GM12878 (cell line): ENCODE data around the gene NPTN. TPM values are rescaled to one million over a fixed set of nuclear protein-coding genes. Genes with fewer than 3 reads are reported as not detected.

Experiments
- ATAC-seq: fragments of 200-7000 bp; cut with Tn5 transposase; 3 replicates; pipeline ENCODE4 v1.9.1; 2020; ENCODE audit warnings: mild to moderate bottlenecking, moderate library complexity
- BruUV-seq: library from RNA; stranded (reverse); fragments of 400-500 nt; replicated peaks from 2 replicates; lab custom pipeline; 2021; lab: Mats Ljungman, UMichigan
- CTCF ChIA-PET: fragments of 300-600 bp; sonication (Branson Sonifier 250); formaldehyde crosslinking; extraction: SDS; loops from one replicate; lab custom pipeline; 2021; ENCODE audit warnings: inconsistent platforms; lab: Yijun Ruan, JAX
- POLR2A ChIA-PET: fragments of 350-600 bp; formaldehyde crosslinking; extraction: SDS; loops from one replicate; lab custom pipeline; 2021; ENCODE audit warnings: inconsistent platforms; lab: Charles Lee
- RAD21 ChIA-PET: fragments of 300-600 bp; sonication (Branson Sonifier 250); formaldehyde crosslinking; loops from one replicate; lab custom pipeline; 2023; ENCODE audit warnings: antibody characterized with exemption; ENCODE audit not compliant: unreplicated experiment; lab: Charles Lee
- SMC1A ChIA-PET: fragments of 300-600 bp; sonication (Branson Sonifier 250); formaldehyde crosslinking; loops from one replicate; lab custom pipeline; 2023; ENCODE audit not compliant: unreplicated experiment, uncharacterized antibody; lab: Charles Lee
- DNase-seq: peaks from one replicate; pipeline ENCODE4 v3.0.0-alpha.2; 2011; ENCODE audit warnings: low read depth, low spot score
- FAIRE-seq: peaks from 3 replicates; lab custom pipeline; 2011; peaks lifted over from hg19 to GRCh38; lab: Jason Lieb, UNC
- H2AFZ ChIP-seq: 2 replicates; pipeline ENCODE4 v1.6.0; 2011; ENCODE audit warnings: low read depth, low read length, control low read depth; ENCODE audit not compliant: control insufficient read depth
- H3K27ac ChIP-seq: 2 replicates; pipeline ENCODE4 v1.5.1; 2011; ENCODE audit warnings: control low read depth; ENCODE audit not compliant: control insufficient read depth, insufficient read depth
- H3K27me3 ChIP-seq, 2 experiments: replicated peaks in 1 of 2; 2 replicates each; pipeline versions ENCODE4 v1.6.0 to v1.6.1; 2011; ENCODE audit warnings: low read length in 1 of 2; ENCODE audit not compliant: control insufficient read depth in 2 of 2, insufficient read depth in 2 of 2
- H3K36me3 ChIP-seq, 2 experiments: 2 replicates each; pipeline ENCODE4 v1.5.1; 2011; ENCODE audit warnings: low read length in 1 of 2; ENCODE audit not compliant: control insufficient read depth in 2 of 2, insufficient read depth in 2 of 2
- H3K4me1 ChIP-seq: 2 replicates; pipeline ENCODE4 v1.6.1; 2011; ENCODE audit warnings: mild to moderate bottlenecking, low read length, moderate library complexity, mixed read lengths; ENCODE audit not compliant: control insufficient read depth, insufficient read depth
- H3K4me2 ChIP-seq: 2 replicates; pipeline ENCODE4 v1.6.0; 2011; ENCODE audit warnings: control low read depth; ENCODE audit not compliant: control insufficient read depth, insufficient read depth
- H3K4me3 ChIP-seq: fragments of 200-600 bp; sonication (generic); 2 replicates; pipeline ENCODE4 v1.5.1; 2016
- H3K79me2 ChIP-seq: 2 replicates; pipeline ENCODE4 v1.6.0; 2011; ENCODE audit warnings: low read length; ENCODE audit not compliant: control insufficient read depth, insufficient read depth
- H3K9ac ChIP-seq: 2 replicates; pipeline ENCODE4 v1.8.0; 2011; ENCODE audit warnings: low read length, control low read depth, mixed read lengths; ENCODE audit not compliant: control insufficient read depth, insufficient read depth
- H3K9me3 ChIP-seq: replicated peaks from 3 replicates; pipeline ENCODE4 v1.5.1; 2011; ENCODE audit warnings: mild to moderate bottlenecking, low read length; ENCODE audit not compliant: control insufficient read depth, insufficient read depth
- H4K20me1 ChIP-seq: 2 replicates; pipeline ENCODE4 v1.6.0; 2011; ENCODE audit not compliant: control insufficient read depth, insufficient read depth
- CEBPB ChIP-seq, 2 experiments: fragments of 150-350 bp in 1 of 2; IDR thresholded peaks; 2 replicates each; pipeline ENCODE4 v1.6.1; 2012 to 2014; ENCODE audit warnings: low read depth in 2 of 2, low read length in 2 of 2, borderline replicate concordance in 1 of 2, inconsistent platforms in 1 of 2
- EP300 ChIP-seq, 2 experiments: fragments of 150-350 bp in 1 of 2; IDR thresholded peaks; 2 replicates each; pipeline ENCODE4 v1.6.1; 2011 to 2012; ENCODE audit warnings: low read depth in 2 of 2, low read length in 2 of 2, borderline replicate concordance in 1 of 2, improper control_type of control experiment in 1 of 2, inconsistent platforms in 1 of 2; ENCODE audit not compliant: control insufficient read depth in 1 of 2
- FOXM1 ChIP-seq: IDR thresholded peaks from 2 replicates; pipeline ENCODE4 v1.6.1; 2012; ENCODE audit warnings: low read depth, mild to moderate bottlenecking, inconsistent platforms, low read length, moderate library complexity
- HCFC1 ChIP-seq: fragments of 150-350 bp; IDR thresholded peaks from 2 replicates; pipeline ENCODE4 v1.6.1; 2014; ENCODE audit warnings: low read length
- IKZF2 ChIP-seq, 2 experiments: fragments of 450-650 bp; IDR thresholded peaks; 2 replicates each; pipeline ENCODE4 v1.6.1; 2017; ENCODE audit warnings: mild to moderate bottlenecking in 2 of 2, moderate library complexity in 2 of 2
- JUND ChIP-seq: IDR thresholded peaks from 2 replicates; pipeline ENCODE4 v1.6.1; 2012; ENCODE audit warnings: low read depth, mild to moderate bottlenecking, low read length, improper control_type of control experiment, moderate library complexity
- LARP7 ChIP-seq: fragments of 450-650 bp; IDR thresholded peaks from 2 replicates; pipeline ENCODE4 v1.6.1; 2017; ENCODE audit warnings: mild to moderate bottlenecking
- NFYA ChIP-seq: IDR thresholded peaks from 2 replicates; pipeline ENCODE4 v1.6.1; 2011; ENCODE audit warnings: low read depth, mild to moderate bottlenecking, low read length, improper control_type of control experiment, borderline replicate concordance
- NR2F1 ChIP-seq: fragments of 450-650 bp; conservative IDR thresholded peaks from 2 replicates; pipeline ENCODE4 v1.6.1; 2017; ENCODE audit warnings: mild to moderate bottlenecking
- POLR2AphosphoS2 ChIP-seq: IDR thresholded peaks from 2 replicates; pipeline ENCODE4 v1.6.1; 2011; ENCODE audit warnings: low read depth, mild to moderate bottlenecking, low read length, improper control_type of control experiment, moderate library complexity
- SREBF2 ChIP-seq: IDR thresholded peaks from 2 replicates; pipeline ENCODE4 v1.6.1; 2012; ENCODE audit warnings: mild to moderate bottlenecking, low read length
- SRF ChIP-seq, 2 experiments: IDR thresholded peaks; 2 replicates each; pipeline ENCODE4 v1.6.1; 2011; ENCODE audit warnings: low read depth in 2 of 2, low read length in 2 of 2, mild to moderate bottlenecking in 1 of 2, moderate library complexity in 1 of 2
- ZNF622 ChIP-seq: fragments of 450-650 bp; IDR thresholded peaks from 2 replicates; pipeline ENCODE4 v1.6.1; 2017; ENCODE audit warnings: mild to moderate bottlenecking, inconsistent platforms
- ZZZ3 ChIP-seq: IDR thresholded peaks from 2 replicates; pipeline ENCODE4 v1.6.1; 2011; ENCODE audit warnings: low read depth; ENCODE audit not compliant: control insufficient read depth, insufficient read length
- WGBS: methylation state at CpG from one replicate; pipeline ENCODE4 v1.1.6; 2016; ENCODE audit warnings: low lambda C conversion rate; ENCODE audit not compliant: insufficient replicate concordance, insufficient coverage; ENCODE audit errors: missing lambda C conversion rate; 5-methylcytosine and 5-hydroxymethylcytosine counted together
- in situ Hi-C: fragments of 300-500 bp; cut with MboI; formaldehyde crosslinking; loops from 9 replicates; pipeline ENCODE4 v1.14.3; 2018; ENCODE audit warnings: mixed read lengths
- intact Hi-C: fragments of 100-400 bp; cut with micrococcal nuclease; formaldehyde crosslinking; loops from one replicate; pipeline ENCODE4 v1.14.2; 2022; ENCODE audit not compliant: unreplicated experiment
- polyA plus RNA-seq, 11 experiments: library from polyadenylated mRNA; depleted of rRNA in 4 of 11; unstranded in 6 of 11; stranded (reverse) in 5 of 11; fragments of >200 nt; fragmentation: Nextera tagmentation in 4 of 11; fragmentation: Illumina TruSeq in 1 of 11; extraction: Ambion mirVana in 4 of 11; extraction: Trizol in 1 of 11; gene quantifications; 1 replicate in 1 of 11; 2 replicates in 10 of 11; pipeline versions ENCODE4 v1.2.1 to v1.2.3, GENCODE V29; 2011 to 2016; ENCODE audit warnings: inconsistent platforms in 2 of 11, missing spikeins in 2 of 11, low read depth in 1 of 11
- total RNA-seq, 4 experiments: library from RNA; depleted of rRNA in 3 of 4; stranded (reverse); fragments of >200 nt in 3 of 4; fragmentation: Illumina TruSeq in 1 of 4; extraction: Trizol in 1 of 4; gene quantifications; 2 replicates each; pipeline versions ENCODE4 v1.2.1 to v1.2.3, GENCODE V29; 2013 to 2021
- TF ChIP-seq, protein P1 (sequence below): fragments of 450-650 bp; IDR thresholded peaks from 2 replicates; pipeline ENCODE4 v1.6.1; 2017; ENCODE audit warnings: antibody characterized with exemption, mild to moderate bottlenecking, moderate library complexity
- TF ChIP-seq, protein P2 (sequence below): IDR thresholded peaks from 2 replicates; pipeline ENCODE4 v1.6.1; 2011; ENCODE audit warnings: low read depth, mild to moderate bottlenecking, low read length, moderate library complexity, borderline replicate concordance; ENCODE audit errors: extremely low read depth
- TF ChIP-seq, protein P3 (sequence below): fragments of 450-650 bp; IDR thresholded peaks from 2 replicates; pipeline ENCODE4 v1.6.1; 2017; ENCODE audit warnings: mild to moderate bottlenecking

NPTN gene
- total and polyA plus RNA-seq, 10 of the 15 experiments (the other 5 are each of a cell fraction or from before 2014, with no cell fraction given), result 17.8 to 79.1 (median 41.7) TPM

DNA sequence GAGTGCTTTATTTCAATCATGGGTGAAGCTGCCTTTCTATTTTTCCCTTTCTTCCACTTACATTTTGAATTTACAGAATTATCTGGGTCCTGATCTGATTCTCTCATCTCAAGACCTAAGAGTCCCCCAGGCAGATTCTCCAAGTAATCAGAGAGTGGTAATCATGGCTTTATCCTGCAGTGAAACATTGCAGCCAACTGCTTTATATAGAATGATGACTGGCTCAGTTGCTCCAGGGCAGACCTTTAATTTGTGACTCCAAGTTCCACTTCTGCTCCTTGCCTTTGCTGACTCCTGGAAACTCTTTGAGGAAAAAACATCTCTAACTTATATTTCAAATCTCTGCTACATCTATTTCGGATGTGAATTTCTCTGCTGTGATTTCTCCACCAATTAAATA is 25.5 kb upstream of the NPTN start:
- DNase-seq (no peak), FAIRE-seq (no peak), ATAC-seq (no peak)
- no peaks in the 10 kb centered on the region for H3K36me3 ChIP-seq
- H3K9me3 ChIP-seq, result no peaks in the 10 kb centered on the region; the same call in 2 of the 3 replicates
- intact Hi-C loops (loop anchor here (10.0 kb wide), 1 partner anchor 234 kb away; no protein-coding TSS in a partner anchor), in situ Hi-C loops (no loop called here)
- H4K20me1 ChIP-seq, result no peaks in the 10 kb centered on the region
- H3K4me3 ChIP-seq, result no peak overlapping the region
- TF ChIP-seq, protein P1, sequence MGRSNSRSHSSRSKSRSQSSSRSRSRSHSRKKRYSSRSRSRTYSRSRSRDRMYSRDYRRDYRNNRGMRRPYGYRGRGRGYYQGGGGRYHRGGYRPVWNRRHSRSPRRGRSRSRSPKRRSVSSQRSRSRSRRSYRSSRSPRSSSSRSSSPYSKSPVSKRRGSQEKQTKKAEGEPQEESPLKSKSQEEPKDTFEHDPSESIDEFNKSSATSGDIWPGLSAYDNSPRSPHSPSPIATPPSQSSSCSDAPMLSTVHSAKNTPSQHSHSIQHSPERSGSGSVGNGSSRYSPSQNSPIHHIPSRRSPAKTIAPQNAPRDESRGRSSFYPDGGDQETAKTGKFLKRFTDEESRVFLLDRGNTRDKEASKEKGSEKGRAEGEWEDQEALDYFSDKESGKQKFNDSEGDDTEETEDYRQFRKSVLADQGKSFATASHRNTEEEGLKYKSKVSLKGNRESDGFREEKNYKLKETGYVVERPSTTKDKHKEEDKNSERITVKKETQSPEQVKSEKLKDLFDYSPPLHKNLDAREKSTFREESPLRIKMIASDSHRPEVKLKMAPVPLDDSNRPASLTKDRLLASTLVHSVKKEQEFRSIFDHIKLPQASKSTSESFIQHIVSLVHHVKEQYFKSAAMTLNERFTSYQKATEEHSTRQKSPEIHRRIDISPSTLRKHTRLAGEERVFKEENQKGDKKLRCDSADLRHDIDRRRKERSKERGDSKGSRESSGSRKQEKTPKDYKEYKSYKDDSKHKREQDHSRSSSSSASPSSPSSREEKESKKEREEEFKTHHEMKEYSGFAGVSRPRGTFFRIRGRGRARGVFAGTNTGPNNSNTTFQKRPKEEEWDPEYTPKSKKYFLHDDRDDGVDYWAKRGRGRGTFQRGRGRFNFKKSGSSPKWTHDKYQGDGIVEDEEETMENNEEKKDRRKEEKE, result no peak
- TF ChIP-seq, protein P2, sequence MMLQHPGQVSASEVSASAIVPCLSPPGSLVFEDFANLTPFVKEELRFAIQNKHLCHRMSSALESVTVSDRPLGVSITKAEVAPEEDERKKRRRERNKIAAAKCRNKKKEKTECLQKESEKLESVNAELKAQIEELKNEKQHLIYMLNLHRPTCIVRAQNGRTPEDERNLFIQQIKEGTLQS, result no peak
- no peak for TF ChIP-seq JUND
- TF ChIP-seq NR2F1, result no peak
- no peak for TF ChIP-seq ZZZ3
- TF ChIP-seq LARP7, result no peak
- TF ChIP-seq SRF (IDR thresholded peaks at IDR 0.05; ENCODE audit: low read depth in 2 of 2, low read length in 2 of 2), result no peak
- no peak for TF ChIP-seq SREBF2
- no peak for TF ChIP-seq IKZF2 (IDR thresholded peaks at IDR 0.05)
- no peak for TF ChIP-seq FOXM1
- TF ChIP-seq CEBPB (IDR thresholded peaks at IDR 0.05; ENCODE audit: borderline replicate concordance in 1 of 2, low read depth in 2 of 2, low read length in 2 of 2), result no peak
- TF ChIP-seq POLR2AphosphoS2, result no peak
- TF ChIP-seq NFYA, result no peak
- no peak for TF ChIP-seq EP300 (IDR thresholded peaks at IDR 0.05; ENCODE audit: borderline replicate concordance in 1 of 2, control insufficient read depth in 1 of 2, low read depth in 2 of 2, low read length in 2 of 2)
- no peak for TF ChIP-seq ZNF622
- TF ChIP-seq HCFC1, result no peak
- TF ChIP-seq, protein P3, sequence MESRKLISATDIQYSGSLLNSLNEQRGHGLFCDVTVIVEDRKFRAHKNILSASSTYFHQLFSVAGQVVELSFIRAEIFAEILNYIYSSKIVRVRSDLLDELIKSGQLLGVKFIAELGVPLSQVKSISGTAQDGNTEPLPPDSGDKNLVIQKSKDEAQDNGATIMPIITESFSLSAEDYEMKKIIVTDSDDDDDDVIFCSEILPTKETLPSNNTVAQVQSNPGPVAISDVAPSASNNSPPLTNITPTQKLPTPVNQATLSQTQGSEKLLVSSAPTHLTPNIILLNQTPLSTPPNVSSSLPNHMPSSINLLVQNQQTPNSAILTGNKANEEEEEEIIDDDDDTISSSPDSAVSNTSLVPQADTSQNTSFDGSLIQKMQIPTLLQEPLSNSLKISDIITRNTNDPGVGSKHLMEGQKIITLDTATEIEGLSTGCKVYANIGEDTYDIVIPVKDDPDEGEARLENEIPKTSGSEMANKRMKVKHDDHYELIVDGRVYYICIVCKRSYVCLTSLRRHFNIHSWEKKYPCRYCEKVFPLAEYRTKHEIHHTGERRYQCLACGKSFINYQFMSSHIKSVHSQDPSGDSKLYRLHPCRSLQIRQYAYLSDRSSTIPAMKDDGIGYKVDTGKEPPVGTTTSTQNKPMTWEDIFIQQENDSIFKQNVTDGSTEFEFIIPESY, result no peak
- no peaks in the 10 kb centered on the region for H3K4me1 ChIP-seq
- no peaks in the 10 kb centered on the region for H3K79me2 ChIP-seq
- H3K27me3 ChIP-seq, result no peaks in the 10 kb centered on the region; a peak in 1 of 4 replicates
- no TSS peak for BruUV-seq
- ChIA-PET POLR2A (no interaction called here), SMC1A (no interaction called here), RAD21 (no interaction called here), CTCF (interaction anchor here (1.6 kb wide), 1 partner anchor 22 kb away, joined by 4 read pairs; no protein-coding TSS in a partner anchor)
- WGBS, result 0% methylated on average over 1 of the region's 1 CpG
- H3K9ac ChIP-seq, result no peak overlapping the region
- H3K27ac ChIP-seq, result no peak overlapping the region
- no peak overlapping the region for H2AFZ ChIP-seq
- H3K4me2 ChIP-seq, result no peak overlapping the region
